ENCODE results near the gene ZC3H8.
"Not testable (repeated sequence)": the region's sequence is repeated elsewhere in the genome, so short reads cannot be mapped to it uniquely, and the experiment has no call there.

ZC3H8 gene

DNA sequence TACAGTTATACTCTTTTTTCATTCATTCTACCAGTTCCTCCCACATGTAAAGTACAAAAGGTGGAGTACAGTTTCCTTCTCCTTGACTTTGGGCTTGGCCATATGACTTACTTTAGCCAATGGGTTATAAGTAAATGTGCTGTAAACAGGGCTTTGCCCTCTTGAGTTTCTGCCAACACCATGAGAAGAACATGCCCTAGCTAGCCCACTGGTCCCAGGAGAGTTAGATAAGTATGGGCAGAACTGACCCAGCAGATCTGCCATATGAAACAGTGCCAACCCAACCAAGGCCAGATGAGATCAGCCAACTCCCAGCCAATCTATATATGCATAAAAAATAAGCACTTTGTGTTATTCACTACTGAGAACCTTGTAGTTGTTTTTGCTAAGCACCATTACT lies 25.5 kb downstream of the ZC3H8 start:
- H3K4me3 ChIP-seq (ENCODE audit: low read depth, low read length), result no peak overlapping the region
- H3K27me3 ChIP-seq (ENCODE audit: insufficient read depth, low read length), result no peaks in the 10 kb centered on the region
- no peak overlapping the region for H2AFZ ChIP-seq (ENCODE audit: low read length, unreplicated experiment)
- H3K79me2 ChIP-seq (ENCODE audit: control insufficient read depth, insufficient read depth, low read length, unreplicated experiment), result no peaks in the 10 kb centered on the region
- peaks cover 12% of the 10 kb centered on the region; the same call in 1 of the 2 replicates for H3K36me3 ChIP-seq (ENCODE audit: insufficient read depth, low read length)
- H3K27ac ChIP-seq (ENCODE audit: low read depth, low read length), result peak overlapping the region; percentile 61
- peaks cover 15% of the 10 kb centered on the region for H3K4me1 ChIP-seq (ENCODE audit: control insufficient read depth, insufficient read depth, low read length, unreplicated experiment)

DNA sequence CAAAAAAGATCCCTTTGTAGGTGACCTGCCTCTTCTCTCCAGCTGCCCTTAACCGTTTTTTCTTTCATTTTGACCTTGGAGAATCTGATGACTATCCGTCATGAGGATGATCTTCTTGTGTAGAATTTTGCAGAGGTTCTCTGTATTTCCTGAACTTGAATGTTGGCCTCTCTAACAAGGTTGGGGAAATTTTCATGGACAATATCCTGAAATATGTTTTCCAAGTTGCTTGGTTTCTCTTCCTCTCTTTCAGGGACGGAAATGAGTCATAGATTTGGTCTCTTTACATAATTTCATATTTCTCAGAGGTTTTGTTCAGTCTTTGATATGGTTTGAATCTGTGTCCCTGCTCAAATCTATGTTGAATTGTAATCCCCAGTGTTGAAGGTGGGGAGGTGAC lies 34.0 kb downstream of the ZC3H8 start:
- no peak overlapping the region for H3K27ac ChIP-seq (ENCODE audit: low read depth, low read length)
- peaks cover 20% of the 10 kb centered on the region for H3K36me3 ChIP-seq (ENCODE audit: insufficient read depth, low read length)
- no peak overlapping the region for H2AFZ ChIP-seq (ENCODE audit: low read length, unreplicated experiment)
- H3K79me2 ChIP-seq (ENCODE audit: control insufficient read depth, insufficient read depth, low read length, unreplicated experiment), result no peaks in the 10 kb centered on the region
- no peaks in the 10 kb centered on the region for H3K4me1 ChIP-seq (ENCODE audit: control insufficient read depth, insufficient read depth, low read length, unreplicated experiment)
- no peak overlapping the region for H3K4me3 ChIP-seq (ENCODE audit: low read depth, low read length)
- no peaks in the 10 kb centered on the region for H3K27me3 ChIP-seq (ENCODE audit: insufficient read depth, low read length)

DNA sequence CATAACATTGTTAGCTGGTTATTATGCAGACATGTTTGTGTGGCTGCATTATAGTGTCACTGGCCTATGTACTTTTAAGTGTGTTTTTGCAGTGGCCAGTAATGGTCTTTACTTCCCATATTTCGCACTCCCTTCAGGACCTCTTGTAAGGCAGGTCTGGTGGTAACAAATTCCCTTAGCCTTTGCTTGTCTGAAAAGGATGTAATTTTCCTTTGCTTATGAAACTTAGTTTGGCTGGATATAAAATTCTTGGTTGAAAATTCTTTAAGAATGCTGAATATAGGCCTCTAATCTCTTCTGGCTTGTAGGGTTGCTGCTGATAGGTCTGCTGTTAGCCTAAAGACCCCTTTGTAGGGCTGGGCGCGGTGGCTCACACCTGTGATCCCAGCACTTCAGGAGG lies 34.7 kb downstream of the ZC3H8 start:
- peaks cover 20% of the 10 kb centered on the region for H3K36me3 ChIP-seq (ENCODE audit: insufficient read depth, low read length)

DNA sequence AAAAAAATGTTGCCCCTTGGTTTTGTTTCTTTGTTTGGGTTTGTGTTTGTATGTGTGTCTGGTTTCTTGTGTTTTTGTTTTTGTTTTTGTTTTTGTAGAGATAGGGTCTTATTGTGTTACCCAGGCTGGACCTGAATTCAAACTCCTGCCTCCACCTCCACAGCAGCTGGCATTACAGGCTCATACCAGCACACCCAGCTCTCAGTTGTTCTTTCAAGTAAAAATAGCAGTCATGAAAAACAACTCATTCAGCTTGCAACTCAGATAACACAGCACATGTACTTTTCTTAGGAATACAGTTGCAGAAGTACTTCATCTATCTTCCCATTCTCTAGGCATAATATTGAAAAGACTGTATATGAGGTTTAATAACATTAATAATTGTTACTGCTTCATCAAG lies 37.0 kb downstream of the ZC3H8 start:
- Histone ChIP-seq H3K4me1 (ENCODE audit: control insufficient read depth, insufficient read depth, low read length, unreplicated experiment) (no peaks in the 10 kb centered on the region), H3K79me2 (ENCODE audit: control insufficient read depth, insufficient read depth, low read length, unreplicated experiment) (no peaks in the 10 kb centered on the region), H3K4me3 (ENCODE audit: low read depth, low read length) (no peak overlapping the region), H3K36me3 (ENCODE audit: insufficient read depth, low read length) (peaks cover 15% of the 10 kb centered on the region), H3K27ac (ENCODE audit: low read depth, low read length) (no peak overlapping the region), H2AFZ (ENCODE audit: low read length, unreplicated experiment) (no peak overlapping the region), H3K27me3 (ENCODE audit: insufficient read depth, low read length) (no peaks in the 10 kb centered on the region)

More for the DNA sequence above, 34.7 kb downstream of the ZC3H8 start:
- no peak overlapping the region for H2AFZ ChIP-seq (ENCODE audit: low read length, unreplicated experiment)
- H3K4me1 ChIP-seq (ENCODE audit: control insufficient read depth, insufficient read depth, low read length, unreplicated experiment), result no peaks in the 10 kb centered on the region
- H3K79me2 ChIP-seq (ENCODE audit: control insufficient read depth, insufficient read depth, low read length, unreplicated experiment), result no peaks in the 10 kb centered on the region
- no peak overlapping the region for H3K4me3 ChIP-seq (ENCODE audit: low read depth, low read length)
- no peak overlapping the region for H3K27ac ChIP-seq (ENCODE audit: low read depth, low read length)
- H3K27me3 ChIP-seq (ENCODE audit: insufficient read depth, low read length), result no peaks in the 10 kb centered on the region

DNA sequence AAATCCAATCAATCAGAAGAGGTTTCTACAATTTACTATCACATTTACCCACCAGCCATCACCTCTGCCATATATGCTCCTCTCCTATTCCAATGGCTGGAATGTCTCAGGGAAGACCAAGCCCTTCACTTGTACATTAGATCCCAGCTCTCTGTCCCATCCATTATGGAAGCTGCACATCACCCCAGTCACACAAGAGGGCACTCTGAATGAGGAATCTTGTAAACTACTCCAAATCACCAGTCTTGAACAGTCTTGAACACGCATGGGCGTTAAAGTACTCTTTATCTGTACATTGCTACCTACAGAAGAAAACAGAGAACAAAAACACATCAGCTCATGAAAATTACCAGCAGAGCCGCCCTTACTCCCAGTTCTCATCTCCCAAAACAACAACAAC lies 38.7 kb downstream of the ZC3H8 start:
- Histone ChIP-seq H3K4me3 (ENCODE audit: low read depth, low read length) (no peak overlapping the region), H3K36me3 (ENCODE audit: insufficient read depth, low read length) (no peaks in the 10 kb centered on the region; the same call in 1 of the 2 replicates), H3K4me1 (ENCODE audit: control insufficient read depth, insufficient read depth, low read length, unreplicated experiment) (no peaks in the 10 kb centered on the region), H3K27ac (ENCODE audit: low read depth, low read length) (no peak overlapping the region), H3K27me3 (ENCODE audit: insufficient read depth, low read length) (no peaks in the 10 kb centered on the region), H2AFZ (ENCODE audit: low read length, unreplicated experiment) (no peak overlapping the region), H3K79me2 (ENCODE audit: control insufficient read depth, insufficient read depth, low read length, unreplicated experiment) (no peaks in the 10 kb centered on the region)

DNA sequence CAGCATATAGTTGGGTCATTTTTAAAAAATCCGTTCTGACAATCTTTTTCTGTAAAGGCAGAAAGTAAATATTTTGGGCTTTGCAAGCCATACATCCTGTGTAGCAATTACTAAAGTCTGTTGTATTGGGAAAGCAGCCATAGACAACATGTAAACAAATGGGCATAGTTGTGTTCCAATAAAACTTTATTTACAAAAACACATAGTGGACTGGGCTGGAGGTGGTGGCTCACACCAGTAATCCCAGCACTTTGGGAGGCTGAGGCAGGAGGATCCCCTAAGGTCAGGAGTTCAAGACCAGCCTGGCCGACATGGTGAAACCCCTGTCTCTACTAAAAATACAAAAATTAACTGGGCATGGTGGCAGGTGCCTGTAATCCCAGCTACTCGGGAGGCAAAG lies 46.9 kb downstream of the ZC3H8 start:
- not testable (repeated sequence) for H2AFZ ChIP-seq (ENCODE audit: low read length, unreplicated experiment); H3K4me3 ChIP-seq (ENCODE audit: low read depth, low read length); H3K27me3 ChIP-seq (ENCODE audit: insufficient read depth, low read length); H3K79me2 ChIP-seq (ENCODE audit: control insufficient read depth, insufficient read depth, low read length, unreplicated experiment); H3K27ac ChIP-seq (ENCODE audit: low read depth, low read length); H3K36me3 ChIP-seq (ENCODE audit: insufficient read depth, low read length); H3K4me1 ChIP-seq (ENCODE audit: control insufficient read depth, insufficient read depth, low read length, unreplicated experiment)

DNA sequence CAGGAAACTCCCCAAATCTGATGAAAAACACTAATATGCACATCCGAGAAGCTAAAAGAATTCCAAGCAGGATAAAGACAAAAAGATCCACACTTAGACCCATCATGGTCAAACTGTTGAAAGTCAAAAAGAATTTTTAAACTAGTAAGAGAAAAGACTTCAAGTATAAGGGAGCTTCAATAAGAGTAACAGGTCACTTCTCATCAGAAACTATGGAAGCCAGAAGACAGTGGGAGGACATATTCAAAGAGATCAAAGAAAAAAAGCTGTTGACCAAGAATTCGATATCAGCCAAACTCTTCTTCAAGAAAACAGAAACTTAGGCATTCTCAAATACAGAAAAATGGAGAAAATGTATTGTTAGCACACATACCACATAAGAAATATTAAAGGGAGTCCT lies 50.4 kb downstream of the ZC3H8 start:
- Histone ChIP-seq H3K4me3 (ENCODE audit: low read depth, low read length) (no peak overlapping the region), H3K4me1 (ENCODE audit: control insufficient read depth, insufficient read depth, low read length, unreplicated experiment) (no peaks in the 10 kb centered on the region), H3K27me3 (ENCODE audit: insufficient read depth, low read length) (no peaks in the 10 kb centered on the region), H2AFZ (ENCODE audit: low read length, unreplicated experiment) (no peak overlapping the region), H3K27ac (ENCODE audit: low read depth, low read length) (no peak overlapping the region), H3K79me2 (ENCODE audit: control insufficient read depth, insufficient read depth, low read length, unreplicated experiment) (no peaks in the 10 kb centered on the region), H3K36me3 (ENCODE audit: insufficient read depth, low read length) (no peaks in the 10 kb centered on the region)

DNA sequence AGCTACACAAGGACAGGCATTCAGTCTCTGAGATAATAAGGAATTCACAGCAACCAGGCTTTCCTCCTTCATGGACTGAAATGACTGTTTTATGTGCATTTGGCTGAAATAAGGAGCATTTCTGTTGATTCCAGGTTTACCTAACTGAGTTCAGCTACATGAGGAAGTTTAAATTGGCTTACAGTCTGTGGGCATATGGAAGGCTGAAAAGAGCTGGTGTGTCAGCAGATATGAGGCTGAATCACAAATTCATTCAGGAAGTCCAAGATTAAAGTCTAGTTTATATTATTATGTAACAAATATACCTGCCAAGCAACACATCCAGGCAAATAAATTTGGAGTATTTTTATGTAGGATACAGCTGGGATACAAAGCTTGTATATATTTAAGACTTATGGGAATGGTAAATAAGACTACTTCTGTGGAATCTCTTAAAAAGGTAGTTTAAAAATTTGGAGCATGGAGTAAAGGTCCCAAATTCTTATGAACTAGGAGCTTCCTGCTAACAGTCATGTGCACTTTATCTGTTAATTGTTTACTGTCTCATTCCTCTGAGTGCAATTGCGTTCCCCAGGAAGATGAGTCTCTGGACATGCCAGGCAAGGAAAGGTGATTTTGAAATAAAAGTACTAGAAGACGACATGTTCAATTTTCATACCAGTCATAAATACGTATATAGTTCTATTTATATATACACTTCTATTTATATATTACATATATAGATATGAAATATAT lies 53.0 kb downstream of the ZC3H8 start:
- Histone ChIP-seq H2AFZ (ENCODE audit: low read length, unreplicated experiment) (no peak overlapping the region), H3K4me3 (ENCODE audit: low read depth, low read length) (no peak overlapping the region), H3K4me1 (ENCODE audit: control insufficient read depth, insufficient read depth, low read length, unreplicated experiment) (no peaks in the 10 kb centered on the region), H3K27me3 (ENCODE audit: insufficient read depth, low read length) (no peaks in the 10 kb centered on the region), H3K36me3 (ENCODE audit: insufficient read depth, low read length) (no peaks in the 10 kb centered on the region), H3K27ac (ENCODE audit: low read depth, low read length) (no peak overlapping the region), H3K79me2 (ENCODE audit: control insufficient read depth, insufficient read depth, low read length, unreplicated experiment) (no peaks in the 10 kb centered on the region)

DNA sequence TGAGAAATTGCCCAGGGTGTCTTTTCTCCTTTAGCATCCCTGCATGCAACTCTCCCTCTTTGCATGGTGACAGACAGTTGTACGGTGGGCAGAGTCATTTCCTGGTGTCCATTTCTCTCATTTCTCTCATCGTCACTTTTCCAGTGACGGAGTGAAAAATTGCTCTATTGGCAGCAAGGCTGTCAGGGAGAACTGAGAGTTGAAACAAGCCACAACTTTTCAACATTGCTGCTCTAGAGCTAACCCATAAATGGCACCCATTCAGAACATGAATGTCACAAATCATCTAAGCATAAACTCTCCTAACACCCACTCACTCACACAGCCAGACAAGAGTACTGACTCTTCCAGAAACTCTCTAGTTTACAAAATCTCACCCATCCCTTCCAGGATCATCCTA lies 55.7 kb downstream of the ZC3H8 start:
- Histone ChIP-seq H3K27me3 (ENCODE audit: insufficient read depth, low read length) (no peaks in the 10 kb centered on the region), H3K4me1 (ENCODE audit: control insufficient read depth, insufficient read depth, low read length, unreplicated experiment) (no peaks in the 10 kb centered on the region), H3K79me2 (ENCODE audit: control insufficient read depth, insufficient read depth, low read length, unreplicated experiment) (no peaks in the 10 kb centered on the region), H3K36me3 (ENCODE audit: insufficient read depth, low read length) (no peaks in the 10 kb centered on the region), H3K27ac (ENCODE audit: low read depth, low read length) (no peak overlapping the region), H2AFZ (ENCODE audit: low read length, unreplicated experiment) (no peak overlapping the region), H3K4me3 (ENCODE audit: low read depth, low read length) (no peak overlapping the region)

DNA sequence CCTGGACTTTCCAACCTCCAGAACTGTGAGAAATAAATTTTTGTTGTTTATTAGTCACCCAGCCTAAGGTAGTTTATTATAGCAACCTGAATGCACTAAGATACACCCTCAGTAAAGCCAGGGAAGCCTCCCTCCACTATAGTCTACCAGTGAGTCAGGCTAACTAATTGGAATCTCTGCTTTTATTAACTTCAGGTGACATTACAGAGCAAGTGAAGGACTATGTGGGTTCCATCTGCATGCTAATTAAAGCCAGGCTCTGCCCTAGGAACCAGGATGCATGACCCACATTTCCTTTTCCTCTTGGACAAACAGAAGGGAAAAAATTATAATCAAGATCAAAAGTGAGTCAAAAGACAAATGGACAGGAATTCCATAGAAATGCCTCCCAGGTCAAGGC lies 56.1 kb downstream of the ZC3H8 start:
- Histone ChIP-seq H3K4me1 (ENCODE audit: control insufficient read depth, insufficient read depth, low read length, unreplicated experiment) (no peaks in the 10 kb centered on the region), H3K27ac (ENCODE audit: low read depth, low read length) (no peak overlapping the region), H3K27me3 (ENCODE audit: insufficient read depth, low read length) (no peaks in the 10 kb centered on the region), H3K36me3 (ENCODE audit: insufficient read depth, low read length) (no peaks in the 10 kb centered on the region), H3K79me2 (ENCODE audit: control insufficient read depth, insufficient read depth, low read length, unreplicated experiment) (no peaks in the 10 kb centered on the region), H3K4me3 (ENCODE audit: low read depth, low read length) (no peak overlapping the region), H2AFZ (ENCODE audit: low read length, unreplicated experiment) (no peak overlapping the region)

DNA sequence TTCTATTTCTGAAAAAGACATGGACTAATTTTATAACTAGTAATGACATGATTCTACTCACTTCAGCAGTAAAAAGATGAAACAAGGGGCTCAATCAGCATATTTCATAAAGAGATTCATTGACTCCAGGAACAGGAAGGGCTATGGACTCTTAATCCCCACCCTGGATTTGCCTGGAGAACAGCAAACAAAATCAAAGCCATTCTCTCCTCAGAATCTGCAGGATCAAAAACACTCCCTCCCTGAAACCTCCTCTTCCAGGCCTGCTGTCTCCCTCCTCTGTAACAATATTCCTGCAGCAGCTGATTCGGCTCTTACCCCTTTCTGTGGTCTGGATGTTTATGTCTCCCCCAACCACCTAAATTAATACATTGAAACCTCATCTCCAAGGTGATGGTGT lies 57.0 kb downstream of the ZC3H8 start:
- no peaks in the 10 kb centered on the region for H3K4me1 ChIP-seq (ENCODE audit: control insufficient read depth, insufficient read depth, low read length, unreplicated experiment)
- no peaks in the 10 kb centered on the region for H3K79me2 ChIP-seq (ENCODE audit: control insufficient read depth, insufficient read depth, low read length, unreplicated experiment)
- no peaks in the 10 kb centered on the region for H3K27me3 ChIP-seq (ENCODE audit: insufficient read depth, low read length)
- no peak overlapping the region for H3K4me3 ChIP-seq (ENCODE audit: low read depth, low read length)
- no peak overlapping the region for H2AFZ ChIP-seq (ENCODE audit: low read length, unreplicated experiment)
- no peaks in the 10 kb centered on the region for H3K36me3 ChIP-seq (ENCODE audit: insufficient read depth, low read length)
- H3K27ac ChIP-seq (ENCODE audit: low read depth, low read length), result no peak overlapping the region
